Measurements from ENCODE around the gene CAPZB.
A peak's percentile ranks its signal among the peaks of the same experiment; 100 is the strongest.

Gene CAPZB

DNA sequence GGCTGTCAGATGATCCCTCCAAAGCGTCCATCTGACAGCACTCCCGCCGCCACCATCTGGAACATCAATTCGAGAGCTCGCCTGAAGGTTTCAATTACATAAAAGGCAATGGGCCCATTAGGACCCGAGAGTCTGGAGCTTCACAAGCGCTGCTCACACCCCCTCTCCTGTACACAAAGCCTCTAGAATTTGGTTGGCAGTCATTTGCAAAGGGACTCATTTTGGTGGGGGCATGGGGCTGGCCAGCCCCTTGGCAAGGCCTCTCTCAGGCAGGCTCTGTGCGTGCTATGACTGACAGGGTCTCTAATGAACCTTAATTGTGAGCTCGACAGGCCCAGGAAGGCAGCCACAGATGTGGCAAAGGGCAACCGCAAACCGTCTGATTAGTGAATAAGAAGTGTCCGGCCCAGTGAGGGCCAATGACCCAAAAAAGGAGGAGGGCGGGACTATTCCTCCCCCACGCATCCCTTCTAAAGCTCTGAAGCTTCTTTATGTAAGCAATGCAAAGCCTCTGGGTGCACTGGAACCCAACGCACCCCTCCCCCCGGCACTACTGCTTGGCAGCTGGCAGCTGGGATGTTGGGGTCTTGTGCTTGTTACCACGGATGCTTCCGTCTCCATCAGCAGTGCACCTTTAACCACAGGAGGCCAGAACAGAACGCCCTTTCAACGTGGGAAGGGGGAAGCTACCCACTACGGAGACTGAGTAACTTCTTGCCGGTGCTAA, 79.4 kb downstream of the CAPZB start:
- no peak for DNase-seq (ENCODE audit: low read depth)

DNA sequence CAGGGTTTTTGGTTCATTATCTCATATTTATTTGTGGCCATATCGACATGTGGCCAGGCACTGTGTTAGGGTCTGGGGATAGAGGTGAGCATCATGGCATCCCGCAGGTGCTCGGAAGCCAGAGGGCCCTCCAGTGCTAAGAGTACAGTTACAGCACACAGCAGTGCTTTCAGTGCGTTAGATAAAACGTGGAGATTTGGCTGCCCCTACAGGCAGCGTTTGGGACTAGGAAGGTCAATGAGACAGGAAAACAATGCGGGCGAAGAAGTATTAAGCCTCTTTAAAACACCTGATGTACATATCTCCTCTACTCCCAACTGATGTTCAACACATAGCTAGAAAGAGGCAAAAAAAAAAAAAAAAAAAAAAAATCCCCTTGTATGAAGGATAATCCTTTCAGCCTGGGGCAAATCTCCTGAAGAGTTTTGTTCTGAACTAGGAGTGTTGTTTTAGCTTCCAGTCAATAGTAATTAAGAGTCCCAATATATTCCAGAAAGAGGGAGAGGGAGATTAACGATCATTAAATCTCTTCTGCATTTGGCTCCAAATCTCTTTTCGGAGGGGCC, 80.1 kb downstream of the CAPZB start:
- DNase-seq (ENCODE audit: low read depth) = no peak

DNA sequence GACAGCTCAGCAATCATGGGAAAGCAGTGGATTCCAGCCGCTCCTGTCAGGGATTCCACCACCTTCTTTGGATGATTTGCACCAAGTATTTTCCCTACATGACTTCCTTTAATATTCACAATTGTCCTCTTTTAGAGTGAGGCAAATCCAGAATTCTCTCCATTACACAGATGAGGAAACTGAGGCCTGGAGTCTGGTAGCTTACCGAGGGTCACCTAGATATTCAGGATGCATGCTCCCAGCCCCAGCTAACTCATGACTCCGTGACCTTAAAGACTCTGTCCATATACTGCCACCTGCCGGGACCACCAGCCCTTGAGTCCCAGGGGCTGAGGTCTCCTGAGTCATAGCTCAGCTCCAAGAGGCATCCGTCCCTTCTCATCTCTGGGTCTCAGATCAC, 80.6 kb downstream of the CAPZB start:
- no peak for DNase-seq (ENCODE audit: low read depth)

DNA sequence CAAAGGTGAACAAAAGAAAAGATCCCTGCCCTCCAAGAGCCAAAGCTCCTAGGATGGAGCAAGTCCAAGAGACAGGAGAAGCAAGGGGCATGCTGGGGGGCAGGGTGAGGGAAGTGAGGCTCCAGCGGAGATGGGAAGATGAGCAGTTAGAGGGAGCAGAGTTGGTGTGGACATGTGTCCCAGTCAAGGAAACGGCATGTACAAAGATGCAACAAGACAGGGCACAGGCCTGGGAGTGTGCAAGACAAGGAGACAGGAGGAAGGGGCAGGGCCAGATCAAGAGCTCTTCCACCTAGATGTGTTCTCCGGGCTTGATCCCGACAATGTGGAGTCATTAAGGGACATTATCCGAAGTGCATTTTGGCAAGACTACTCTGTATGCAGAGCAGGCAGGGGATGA, 82.1 kb downstream of the CAPZB start:
- no peak for DNase-seq (ENCODE audit: low read depth)

DNA sequence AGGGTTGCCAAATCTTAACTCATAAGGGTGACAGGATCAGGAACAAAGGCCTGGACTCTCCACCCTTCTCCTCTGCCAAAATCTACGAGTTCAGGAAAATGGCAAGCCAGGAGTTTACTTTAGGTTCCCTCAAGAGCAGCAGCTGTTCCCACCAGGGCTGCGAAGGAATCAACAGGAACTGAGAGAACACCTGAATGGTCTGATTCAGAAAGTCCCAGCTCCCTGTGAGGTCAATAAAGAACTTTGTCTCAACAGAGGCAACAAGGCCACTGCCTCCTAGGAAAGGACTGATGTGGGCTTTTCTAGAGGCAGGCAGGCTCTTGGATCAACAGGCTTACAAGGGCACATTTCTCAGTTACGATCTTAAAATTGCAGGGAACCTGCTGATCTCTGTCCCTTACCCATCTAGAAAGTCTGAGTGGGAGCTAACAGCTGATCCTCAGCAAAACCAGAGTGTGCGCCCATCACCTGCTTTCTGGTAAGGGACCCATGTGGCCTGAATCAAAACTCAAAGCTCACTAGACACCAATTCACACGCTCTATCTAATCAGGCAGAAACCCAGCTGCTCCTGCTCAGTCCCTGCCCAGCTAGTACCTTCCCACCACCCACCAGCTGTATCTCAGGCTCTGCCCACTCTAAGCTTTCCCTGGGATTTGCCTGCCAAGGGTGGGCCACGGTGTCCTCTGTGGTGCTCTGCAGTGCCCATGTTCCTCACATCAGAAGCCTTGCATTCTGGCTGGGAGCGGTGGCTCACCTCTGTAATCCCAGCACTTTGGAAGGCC, 83.1 kb downstream of the CAPZB start:
- DNase-seq (ENCODE audit: low read depth) = no peak

DNA sequence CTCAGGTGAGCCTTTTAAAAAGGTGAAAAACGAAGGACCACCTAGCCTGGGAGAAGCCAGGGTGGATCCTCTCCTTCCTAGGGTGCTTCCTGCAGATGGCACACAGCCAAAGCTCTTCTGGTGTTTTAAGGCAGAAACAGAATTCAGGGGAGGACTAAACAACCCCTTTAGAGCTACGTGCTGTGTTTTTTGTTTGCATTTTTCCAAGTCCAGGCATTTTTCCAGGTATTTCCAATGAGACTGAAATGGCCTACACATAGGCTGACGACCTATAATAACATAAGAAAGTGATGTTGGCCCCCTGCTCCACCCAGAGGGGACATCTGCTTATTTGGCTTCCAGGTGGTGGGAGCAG, 83.8 kb downstream of the CAPZB start:
- DNase-seq (ENCODE audit: low read depth) = no peak

DNA sequence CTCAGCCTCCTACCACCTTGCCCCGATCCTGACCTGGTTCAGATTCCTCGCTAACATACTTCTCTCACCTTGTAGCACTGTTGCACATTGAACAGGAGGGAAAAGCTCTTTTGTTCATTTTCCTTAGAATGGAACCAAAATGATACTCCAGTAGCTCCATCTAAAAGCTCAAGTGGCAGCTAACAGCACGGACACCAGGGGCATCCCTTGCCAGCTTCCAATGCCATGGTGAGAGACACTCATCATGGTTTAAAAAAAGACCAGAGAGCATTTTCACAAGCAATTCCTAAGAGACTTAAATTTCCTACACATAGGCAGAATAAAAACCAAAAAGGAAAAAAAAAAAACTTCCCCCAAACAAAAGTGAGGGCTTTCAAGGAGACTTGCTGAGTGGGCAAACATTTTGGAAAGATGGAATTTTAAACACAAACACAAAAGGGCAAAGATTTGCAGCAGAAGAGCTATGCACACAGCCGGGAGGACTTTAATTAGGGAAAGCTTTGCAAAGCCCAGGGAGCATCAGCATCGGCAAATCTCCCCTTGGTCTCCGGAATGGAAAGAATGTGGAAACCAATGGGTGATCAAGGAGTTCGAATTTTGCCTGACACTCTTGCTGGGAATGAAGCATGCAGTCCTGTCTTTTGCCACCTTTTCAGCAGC, 84.3 kb downstream of the CAPZB start:
- DNase-seq (ENCODE audit: low read depth) = no peak

DNA sequence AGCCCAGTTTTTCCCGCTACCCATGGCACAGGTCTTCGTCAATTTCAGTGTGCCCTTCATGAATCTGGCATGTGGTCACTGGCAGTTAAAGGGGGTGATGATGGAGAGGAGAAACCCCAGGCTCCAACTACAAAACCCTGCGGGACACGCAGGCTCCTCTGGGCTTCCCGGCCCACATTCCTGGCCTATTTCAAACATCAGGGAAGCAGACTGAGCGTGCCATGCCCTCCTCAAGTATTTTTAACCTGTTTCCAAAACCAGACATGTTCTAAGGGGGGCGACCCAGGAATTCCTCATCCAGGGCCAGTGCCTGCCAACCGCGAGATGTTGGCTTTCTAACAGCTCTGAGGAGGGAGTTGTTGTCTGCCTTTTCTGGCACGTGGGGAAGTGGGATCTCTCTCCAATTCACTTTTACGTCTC, 85.1 kb downstream of the CAPZB start:
- peak; percentile 58 for DNase-seq (ENCODE audit: low read depth)

DNA sequence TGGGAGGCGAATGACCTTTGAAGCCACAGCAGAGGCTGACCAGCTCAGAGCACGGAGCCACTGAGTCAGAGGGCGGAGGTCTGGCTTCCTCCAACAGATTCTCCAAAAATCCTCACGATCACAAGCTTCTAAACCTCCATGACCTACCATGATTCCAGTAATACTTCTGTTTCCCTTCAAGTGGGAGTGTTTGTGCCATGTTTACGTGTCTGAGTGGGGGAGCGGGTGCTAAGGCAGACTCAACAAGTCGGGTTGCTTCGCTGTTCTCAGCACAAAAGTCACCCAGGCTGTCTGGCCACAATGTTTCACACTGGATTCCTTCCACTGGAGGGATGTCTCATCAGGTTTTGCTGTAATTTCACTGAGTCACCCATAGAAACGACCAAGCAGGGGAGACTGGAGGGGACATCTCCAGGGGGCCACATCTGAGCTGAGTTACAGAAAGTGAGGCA, 87.0 kb downstream of the CAPZB start:
- DNase-seq (ENCODE audit: low read depth) = peak; percentile 100

DNA sequence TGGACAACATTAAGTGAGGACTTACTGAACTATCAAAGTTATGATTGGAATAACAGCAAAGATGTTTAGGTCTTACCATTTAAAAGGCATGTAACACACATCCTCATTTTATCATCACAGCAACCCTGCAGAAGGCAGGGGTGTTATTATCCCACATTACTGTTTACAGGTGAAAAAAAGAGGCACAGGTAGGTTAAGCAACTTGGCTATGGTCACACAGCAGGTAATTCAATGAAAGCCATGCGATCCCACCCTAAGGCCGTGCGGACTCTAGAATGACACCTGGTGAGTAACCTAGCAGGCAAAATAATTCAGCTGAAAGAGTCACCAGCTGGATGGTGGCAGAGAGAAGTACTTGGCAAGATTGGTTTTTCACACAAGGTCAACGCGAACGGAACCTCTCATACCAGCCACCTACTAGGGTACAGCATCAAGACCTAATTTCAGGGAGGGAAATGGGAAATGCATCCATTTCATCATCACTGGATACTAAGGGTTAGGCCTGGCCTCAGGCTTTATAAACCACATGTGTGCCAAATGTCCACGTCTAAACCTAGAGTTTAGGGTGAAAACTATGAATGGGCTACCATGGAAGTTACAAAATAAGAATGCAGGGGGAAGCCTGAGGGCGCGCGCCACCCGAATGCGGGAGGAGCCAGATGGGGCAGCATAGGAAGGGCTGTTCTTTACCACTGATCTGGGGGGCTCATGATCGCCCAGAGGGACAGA, 88.0 kb downstream of the CAPZB start:
- no peak for DNase-seq (ENCODE audit: low read depth)

DNA sequence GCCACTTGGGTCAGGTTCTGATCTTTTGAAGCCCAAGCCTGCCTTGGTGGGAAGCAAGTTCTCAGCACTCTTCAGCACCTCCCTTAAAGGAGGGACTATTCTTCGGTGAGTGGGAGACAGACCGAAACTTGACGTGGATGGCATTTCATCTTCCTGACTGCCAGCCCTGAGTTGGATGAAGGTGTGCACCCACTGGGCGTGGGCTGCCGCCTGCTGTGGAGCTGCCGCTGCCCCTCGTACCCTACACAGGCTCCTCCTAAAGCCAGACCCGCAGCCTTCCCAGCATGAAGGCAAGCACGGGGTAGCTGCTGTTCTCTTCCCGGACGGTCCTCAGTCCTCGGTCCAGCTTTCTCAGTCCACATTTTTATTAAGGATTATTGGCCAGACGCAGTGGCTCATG, 89.1 kb downstream of the CAPZB start:
- DNase-seq (ENCODE audit: low read depth) = no peak

DNA sequence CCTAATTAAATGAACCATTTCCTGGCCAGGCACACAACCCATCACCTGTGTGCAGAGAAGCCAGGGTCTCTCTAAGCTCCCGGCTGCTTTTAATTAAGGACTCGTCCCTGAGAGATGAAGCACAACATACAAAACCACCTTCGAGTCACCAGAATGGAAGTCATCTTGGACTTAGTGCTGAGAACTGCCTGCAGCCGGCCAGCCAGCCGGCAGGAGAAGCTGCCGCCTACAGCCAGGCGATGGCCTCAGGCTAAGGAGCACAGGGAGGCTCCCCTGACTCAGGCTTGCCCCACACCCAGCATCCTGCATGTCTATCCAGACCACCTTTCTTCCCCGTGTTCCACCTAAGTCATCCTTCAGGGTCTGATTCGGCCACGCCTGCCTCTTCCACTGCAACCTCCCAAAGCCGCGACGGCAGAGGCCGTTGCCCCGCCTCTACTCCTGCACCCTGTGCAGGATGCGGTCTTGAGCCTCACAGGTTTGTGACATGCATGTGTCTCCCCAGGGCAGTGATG, 89.6 kb downstream of the CAPZB start:
- no peak for DNase-seq (ENCODE audit: low read depth)

DNA sequence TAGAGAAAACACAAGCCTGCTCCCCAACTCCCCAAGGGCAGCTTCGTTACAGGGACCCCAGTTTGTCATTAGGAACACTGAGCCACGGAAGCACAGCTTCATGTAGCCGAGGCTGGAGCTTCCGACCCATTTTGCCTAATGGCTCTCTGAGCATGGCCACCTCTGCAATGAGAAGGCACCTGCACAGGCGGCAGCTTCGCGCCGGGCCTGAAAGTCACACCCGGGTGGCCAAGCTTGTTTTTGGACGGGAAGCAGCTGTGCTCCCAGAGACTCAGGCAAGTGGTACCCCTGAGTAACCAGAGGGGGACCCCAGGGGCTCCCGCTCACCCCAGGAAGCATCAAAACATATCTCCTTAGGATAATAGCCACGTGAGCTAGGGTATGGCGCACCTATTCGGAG, 92.3 kb downstream of the CAPZB start:
- DNase-seq (ENCODE audit: low read depth) = no peak

DNA sequence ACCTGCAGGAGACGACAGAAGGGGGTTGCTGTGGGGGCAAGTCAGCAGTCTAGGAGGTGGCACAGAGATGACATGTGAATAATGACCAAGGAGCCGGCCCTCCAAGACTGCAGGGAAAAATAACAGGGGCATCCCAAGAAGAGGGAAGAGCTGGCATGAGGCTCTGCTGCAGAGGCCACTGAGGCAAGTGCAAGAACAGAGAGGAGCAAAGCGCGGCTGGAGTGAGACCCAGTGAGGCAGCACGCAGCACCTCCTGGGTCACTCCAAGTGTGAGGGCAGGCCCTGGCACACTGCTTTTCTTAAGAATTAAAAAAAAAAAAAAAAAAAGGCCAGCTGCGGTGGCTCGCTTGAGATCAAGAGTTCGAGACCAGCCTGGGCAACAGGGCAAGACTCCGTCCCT, 93.1 kb downstream of the CAPZB start:
- no peak for DNase-seq (ENCODE audit: low read depth)

DNA sequence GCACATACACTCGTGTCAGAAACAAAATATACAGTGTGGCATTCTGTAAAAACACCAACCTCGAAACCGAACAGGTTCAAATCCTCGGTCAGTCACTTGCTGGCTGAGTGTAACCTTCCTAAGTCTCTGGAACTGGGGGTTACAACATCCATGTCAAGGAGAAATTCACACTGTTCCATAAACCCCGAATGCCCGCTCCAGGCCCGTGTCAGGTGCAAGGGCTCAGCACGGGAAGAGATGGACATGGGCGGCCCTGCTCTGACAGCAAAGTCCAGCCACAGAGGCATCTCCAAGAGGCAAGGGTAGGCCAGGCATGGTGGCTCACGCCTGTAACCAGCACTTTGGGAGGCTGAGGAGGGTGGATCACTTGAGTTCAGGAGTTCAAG, 93.8 kb downstream of the CAPZB start:
- DNase-seq (ENCODE audit: low read depth) = no peak

DNA sequence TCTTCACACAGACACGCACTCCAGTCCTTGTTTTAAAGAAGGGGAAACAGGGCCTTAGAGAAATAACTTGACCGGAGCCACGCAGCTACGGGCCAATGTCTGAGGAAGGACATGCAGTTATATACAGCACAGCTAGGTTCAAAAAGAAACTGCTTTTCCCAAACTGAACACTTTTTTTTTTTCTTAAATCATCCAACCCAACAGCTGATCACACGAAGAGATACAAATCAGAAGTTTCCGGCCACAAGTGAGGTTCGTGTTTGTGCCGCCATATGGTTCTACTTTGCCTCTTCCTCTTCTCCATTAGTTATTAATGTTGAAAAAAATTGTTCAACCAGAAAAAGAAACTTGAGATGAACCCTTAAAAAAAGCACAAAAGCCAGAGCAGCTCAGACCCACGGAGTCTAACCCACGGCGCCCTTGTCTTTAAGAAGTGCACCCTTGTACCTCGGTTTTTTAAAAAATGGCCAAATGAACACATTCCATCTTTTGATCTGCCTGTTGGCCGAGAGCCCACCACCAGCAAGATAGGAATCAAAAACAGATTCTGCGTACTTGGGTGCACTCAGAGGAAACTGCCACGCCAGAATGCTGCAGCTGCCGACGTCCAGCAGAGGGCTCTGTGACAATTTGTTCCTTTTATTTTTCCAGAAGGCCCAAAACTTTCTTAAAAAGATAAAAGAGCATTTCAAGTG, 94.3 kb downstream of the CAPZB start:
- peak; percentile 67 for DNase-seq (ENCODE audit: low read depth)

DNA sequence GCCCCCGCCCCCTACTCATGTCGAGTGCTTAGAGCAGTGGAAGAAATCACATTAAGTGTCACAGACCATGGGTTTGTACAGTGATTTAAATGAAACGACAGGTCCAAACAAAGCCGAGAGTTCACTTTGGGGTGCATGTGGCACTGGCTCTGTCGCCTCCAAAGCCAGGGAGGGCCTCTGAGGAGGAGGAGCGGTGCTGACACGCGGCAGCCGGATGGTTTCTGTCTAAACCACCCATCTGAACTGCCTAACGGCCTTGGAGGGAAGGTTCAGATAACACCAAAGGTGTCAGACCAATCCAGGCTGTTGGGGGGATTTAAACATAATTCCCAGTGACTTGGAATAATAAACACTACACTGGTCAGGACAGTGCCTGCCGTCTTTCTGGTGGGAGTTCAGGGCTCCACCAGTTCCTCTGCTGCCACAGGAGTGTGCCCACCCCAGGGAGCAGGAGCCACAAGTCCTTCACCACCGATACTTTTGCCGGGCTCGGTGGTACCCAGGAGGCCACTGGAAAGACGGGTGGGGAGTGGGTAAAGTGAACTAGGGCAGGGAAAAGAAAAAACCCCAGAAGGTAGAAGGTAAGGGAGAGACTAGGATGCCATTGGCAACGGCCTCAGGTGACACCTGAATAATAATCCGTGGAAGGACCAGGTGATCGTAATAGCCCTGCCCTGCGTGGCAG, 95.0 kb downstream of the CAPZB start:
- DNase-seq (ENCODE audit: low read depth) = no peak

DNA sequence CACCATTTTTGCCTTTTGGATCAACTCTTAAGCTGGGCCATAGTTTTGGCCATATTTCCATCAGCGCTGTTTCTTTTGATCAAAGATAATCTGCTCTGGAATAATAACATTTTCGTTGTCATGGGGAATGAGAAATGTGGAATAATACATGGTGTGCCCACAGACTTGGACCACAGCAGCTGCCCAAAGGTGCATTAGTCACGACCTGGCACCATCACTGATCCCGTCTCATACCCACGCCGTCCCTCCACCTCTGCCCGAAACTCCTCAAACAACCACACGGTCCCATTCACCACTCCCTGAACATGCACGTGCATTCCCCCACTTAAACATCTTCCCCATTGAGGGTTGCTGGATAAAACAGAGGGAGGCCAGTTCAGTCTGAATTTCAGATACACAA, 96.4 kb downstream of the CAPZB start:
- no peak for DNase-seq (ENCODE audit: low read depth)

DNA sequence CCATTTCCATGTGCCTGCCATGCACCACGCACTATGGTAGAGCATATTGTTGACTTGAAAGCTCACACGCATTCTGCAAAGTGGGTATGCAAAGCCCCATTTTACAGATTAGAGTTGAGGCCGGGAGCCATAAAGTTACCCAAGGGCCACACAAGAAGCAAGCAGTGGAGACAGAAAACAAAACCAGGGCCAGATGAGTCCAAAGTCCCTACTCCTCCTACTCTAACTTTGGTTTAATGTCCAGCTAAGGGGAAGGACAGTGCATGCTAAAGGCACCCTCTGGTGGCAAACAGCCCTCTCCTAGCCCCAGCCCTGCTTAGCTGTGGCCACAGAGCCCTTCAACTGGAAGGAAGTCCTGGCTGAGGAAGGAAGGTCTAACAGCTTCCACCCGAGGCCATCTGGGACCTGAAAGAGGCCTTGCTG, 98.3 kb downstream of the CAPZB start:
- DNase-seq (ENCODE audit: low read depth) = no peak

DNA sequence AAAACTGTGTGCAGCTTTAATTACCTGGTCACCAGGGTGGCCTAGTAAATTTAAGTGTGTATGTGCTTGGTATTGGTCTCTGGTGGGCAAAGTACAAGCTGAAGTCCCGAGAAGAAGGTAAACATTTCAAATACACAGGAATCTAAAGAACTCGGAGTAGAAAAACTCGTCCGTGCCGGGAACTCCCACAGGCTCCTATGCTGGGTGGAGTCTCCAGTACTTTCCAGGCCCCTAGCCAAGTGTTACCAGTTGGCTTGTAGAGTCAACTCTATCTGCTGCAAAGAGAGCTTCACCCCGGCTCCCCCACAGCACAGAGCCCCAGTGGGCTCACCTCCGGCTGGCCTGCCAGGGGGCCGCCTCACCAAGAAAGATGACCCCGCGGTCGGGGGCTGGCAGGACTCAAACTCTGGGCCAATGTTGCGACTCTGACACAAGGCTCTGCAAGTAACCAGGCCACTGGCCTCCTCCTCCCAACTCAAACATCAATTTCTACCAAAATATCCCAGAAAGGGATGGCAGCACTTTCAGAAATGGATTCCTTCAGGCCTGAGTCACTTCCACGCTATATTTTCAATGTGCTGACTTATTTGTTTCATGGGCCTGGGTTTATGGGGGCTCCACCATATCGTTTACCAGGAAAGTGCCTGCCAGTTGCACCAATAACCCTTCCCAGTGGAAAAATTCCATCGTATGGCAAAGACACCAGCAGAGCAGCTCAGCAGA, 99.3 kb downstream of the CAPZB start:
- DNase-seq (ENCODE audit: low read depth) = no peak

Data from GM04503 (cell line).